ENCODE results near the gene CEND1. TPM values are rescaled to one million over a fixed set of nuclear protein-coding genes. Genes with fewer than 3 reads are reported as not detected.

The CEND1 gene
- total and polyA plus RNA-seq, 2 of the 13 experiments (the other 11 are each of a cell fraction or from before 2014, with no cell fraction given), result not detected

- H3K36me3 ChIP-seq (replicated peaks in 1 of 2; ENCODE audit: control insufficient read depth in 1 of 2, insufficient read depth in 2 of 2, low read length in 2 of 2), result no peaks in the 10 kb centered on the region; a peak in 1 of 5 replicates
- ChIA-PET POLR2A (no interaction called here), CTCF (ENCODE audit: low intra/inter-chr PET ratio, low total read pairs) (no interaction called here)
- BruUV-seq (replicated peaks), result TSS peak; percentile 32
- no peak overlapping the region for H3K4me3 ChIP-seq (replicated peaks in 1 of 3; ENCODE audit: insufficient read depth in 1 of 3, low read depth in 2 of 3, low read length in 3 of 3)
- H3K4me2 ChIP-seq (ENCODE audit: low read depth, low read length), result no peak overlapping the region
- FAIRE-seq (no peak), DNase-seq (ENCODE audit: low spot score) (no peak), ATAC-seq (no peak)
- peak; percentile 50 for TF ChIP-seq AGO2 (optimal IDR thresholded peaks at IDR 0.05; ENCODE audit: low read depth, low read length)
- TF ChIP-seq FOXM1 (CRISPR knock-in tag; IDR thresholded peaks at IDR 0.05), result no peak
- H3K27ac ChIP-seq (ENCODE audit: extremely low read length, insufficient read depth, low read length), result no peak overlapping the region
- intact Hi-C loops (cut with micrococcal nuclease; ENCODE audit: unreplicated experiment), result no loop called here
- H3K9me3 ChIP-seq (ENCODE audit: low read length), result no peaks in the 10 kb centered on the region
- no peak overlapping the region for H3K9ac ChIP-seq (ENCODE audit: insufficient read depth, low read depth, low read length)
- in situ Hi-C loops (cut with HindIII; ENCODE audit: extremely low pct_ligation_motif_present, low pct_unique_long_range_greater_than_20kb), result no loop called here
- no peak overlapping the region for H2AFZ ChIP-seq (ENCODE audit: low read length)
- peaks cover 21% of the 10 kb centered on the region for H3K4me1 ChIP-seq (ENCODE audit: insufficient read depth, low read length)
- H3K79me2 ChIP-seq (ENCODE audit: insufficient read depth, low read length), result peaks cover 4% of the 10 kb centered on the region
- WGBS (ENCODE audit: low lambda C conversion rate), result over 99% methylated on average over 18 of the region's 49 CpGs
- peaks cover 0 to 2% of the 10 kb centered on the region in 2 experiments; a peak in 2 of 5 replicates for H3K27me3 ChIP-seq (ENCODE audit: control insufficient read depth in 1 of 2, insufficient read depth in 2 of 2, low read length in 2 of 2)
- H4K20me1 ChIP-seq (ENCODE audit: insufficient read depth, low read length), result no peaks in the 10 kb centered on the region
These were observed 2.0 kb upstream of the CEND1 start for GRCh38 chr11:791658-792534.

- DNase-seq (ENCODE audit: low spot score), result no peak
- in situ Hi-C loops (cut with HindIII; ENCODE audit: extremely low pct_ligation_motif_present, low pct_unique_long_range_greater_than_20kb), result no loop called here
- Histone ChIP-seq H3K4me2 (ENCODE audit: low read depth, low read length) (no peak overlapping the region), H3K27me3 (ENCODE audit: control insufficient read depth in 1 of 2, insufficient read depth in 2 of 2, low read length in 2 of 2) (peaks cover 0 to 2% of the 10 kb centered on the region in 2 experiments; a peak in 2 of 5 replicates), H4K20me1 (ENCODE audit: insufficient read depth, low read length) (no peaks in the 10 kb centered on the region), H3K36me3 (replicated peaks in 1 of 2; ENCODE audit: control insufficient read depth in 1 of 2, insufficient read depth in 2 of 2, low read length in 2 of 2) (no peaks in the 10 kb centered on the region; a peak in 1 of 5 replicates), H3K9ac (ENCODE audit: insufficient read depth, low read depth, low read length) (no peak overlapping the region), H3K79me2 (ENCODE audit: insufficient read depth, low read length) (no peaks in the 10 kb centered on the region), H2AFZ (ENCODE audit: low read length) (no peak overlapping the region), H3K4me3 (replicated peaks in 1 of 3; ENCODE audit: insufficient read depth in 1 of 3, low read depth in 2 of 3, low read length in 3 of 3) (no peak overlapping the region), H3K9me3 (ENCODE audit: low read length) (no peaks in the 10 kb centered on the region), H3K27ac (ENCODE audit: extremely low read length, insufficient read depth, low read length) (no peak overlapping the region), H3K4me1 (ENCODE audit: insufficient read depth, low read length) (peaks cover 21% of the 10 kb centered on the region)
- POLR2A ChIA-PET, result interaction anchor here (0.8 kb wide), 1 partner anchor 13 kb away, joined by 3 read pairs; no protein-coding TSS in a partner anchor
- peak; percentile 6; the same call in 2 of the 3 replicates for ATAC-seq
- intact Hi-C loops (cut with micrococcal nuclease; ENCODE audit: unreplicated experiment), result no loop called here
- 78% methylated on average over 16 of the region's 18 CpGs for WGBS (ENCODE audit: low lambda C conversion rate)
- no peak for FAIRE-seq
- BruUV-seq (replicated peaks), result no TSS peak
- CTCF ChIA-PET (ENCODE audit: low intra/inter-chr PET ratio, low total read pairs), result no interaction called here
- TF ChIP-seq FOSL2 (CRISPR knock-in tag; IDR thresholded peaks at IDR 0.05) (no peak), MTF2 (CRISPR knock-in tag; IDR thresholded peaks at IDR 0.05; ENCODE audit: borderline replicate concordance) (no peak), BCLAF1 (IDR thresholded peaks at IDR 0.05) (no peak), HNRNPLL (IDR thresholded peaks at IDR 0.05; ENCODE audit: low read depth, low read length, poor library complexity, severe bottlenecking) (peak; percentile 29), ZFP91 (CRISPR knock-in tag; IDR thresholded peaks at IDR 0.05; ENCODE audit: borderline replicate concordance) (peak; percentile 15; the same call in 1 of the 2 replicates), RBFOX2 (IDR thresholded peaks at IDR 0.05; ENCODE audit: low read depth, low read length) (0 out of 2 replicates have a peak, but pooled peaks have one; percentile 21)
These were observed 1.1 kb upstream of the CEND1 start for GRCh38 chr11:790721-791564.

All from HepG2 (cell line).